GM23338 (cell line): ENCODE results near the gene RPL31.

Experiments used
- CREB1 ChIP-seq: fragments of 250-450 bp; sonication (Bioruptor Pico); IDR thresholded peaks from 2 replicates; pipeline ENCODE4 v1.5.0; 2020; ENCODE audit warnings: low read depth, mild to moderate bottlenecking, moderate library complexity
- EZH2 ChIP-seq: fragments of 200-600 bp; sonication (generic); IDR thresholded peaks from one replicate; pipeline ENCODE4 v1.8.0; 2017; ENCODE audit warnings: antibody characterized with exemption, mild to moderate bottlenecking, low read depth; ENCODE audit not compliant: unreplicated experiment
- EZH2phosphoT487 ChIP-seq: fragments of 200-600 bp; sonication (generic); IDR thresholded peaks from one replicate; pipeline ENCODE4 v1.8.1; 2018; ENCODE audit warnings: antibody characterized with exemption; ENCODE audit not compliant: unreplicated experiment
- NANOG ChIP-seq: IDR thresholded peaks from 2 replicates; pipeline ENCODE4 v1.6.1; 2016; ENCODE audit warnings: antibody characterized with exemption, borderline replicate concordance
- POLR2AphosphoS5 ChIP-seq: IDR thresholded peaks from 2 replicates; pipeline ENCODE4 v1.6.1; 2016; ENCODE audit warnings: antibody characterized with exemption, low read depth
- ZNF114 ChIP-seq: fragments of 250-450 bp; sonication (Bioruptor Pico); IDR thresholded peaks from 2 replicates; pipeline ENCODE4 v1.5.0; 2020; ENCODE audit warnings: mild to moderate bottlenecking, moderate library complexity
- TF ChIP-seq, protein P1 (sequence below), 2 experiments: fragments of 200-600 bp in 1 of 2; sonication (generic) in 1 of 2; conservative IDR thresholded peaks; 2 replicates each; pipeline versions ENCODE4 v1.5.1 to v1.6.1; 2016 to 2017; ENCODE audit warnings: antibody characterized with exemption in 2 of 2, low read depth in 2 of 2, mild to moderate bottlenecking in 2 of 2, moderate library complexity in 1 of 2
- TF ChIP-seq, protein P2 (sequence below): IDR thresholded peaks from one replicate; pipeline ENCODE4 v1.6.1; 2018; ENCODE audit warnings: antibody characterized with exemption; ENCODE audit not compliant: unreplicated experiment
- TF ChIP-seq, protein P3 (sequence below): fragments of 250-450 bp; sonication (Bioruptor Pico); IDR thresholded peaks from 2 replicates; pipeline ENCODE4 v1.5.0; 2020; ENCODE audit warnings: mild to moderate bottlenecking, moderate library complexity

DNA sequence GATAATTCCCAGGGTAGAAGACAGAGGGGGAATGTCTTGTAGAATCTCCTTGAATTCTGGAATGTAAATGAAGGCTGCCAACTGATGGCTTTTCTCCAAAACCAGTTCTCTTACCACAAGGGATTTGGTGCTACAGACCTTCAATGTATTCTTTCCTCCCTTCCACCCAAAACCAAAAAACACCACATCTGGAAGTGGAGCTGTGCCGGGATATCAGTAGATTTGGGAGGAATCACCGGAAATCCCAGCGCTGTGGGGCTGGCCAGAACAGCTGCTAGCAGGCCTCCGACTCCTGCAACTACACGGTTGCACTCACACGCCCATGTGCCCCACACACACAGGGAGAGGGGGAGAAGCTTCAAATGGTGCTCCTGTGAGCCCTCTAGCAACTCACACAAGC lies 45.7 kb downstream of the RPL31 start:
- no peak for TF ChIP-seq EZH2
- TF ChIP-seq, protein P1, sequence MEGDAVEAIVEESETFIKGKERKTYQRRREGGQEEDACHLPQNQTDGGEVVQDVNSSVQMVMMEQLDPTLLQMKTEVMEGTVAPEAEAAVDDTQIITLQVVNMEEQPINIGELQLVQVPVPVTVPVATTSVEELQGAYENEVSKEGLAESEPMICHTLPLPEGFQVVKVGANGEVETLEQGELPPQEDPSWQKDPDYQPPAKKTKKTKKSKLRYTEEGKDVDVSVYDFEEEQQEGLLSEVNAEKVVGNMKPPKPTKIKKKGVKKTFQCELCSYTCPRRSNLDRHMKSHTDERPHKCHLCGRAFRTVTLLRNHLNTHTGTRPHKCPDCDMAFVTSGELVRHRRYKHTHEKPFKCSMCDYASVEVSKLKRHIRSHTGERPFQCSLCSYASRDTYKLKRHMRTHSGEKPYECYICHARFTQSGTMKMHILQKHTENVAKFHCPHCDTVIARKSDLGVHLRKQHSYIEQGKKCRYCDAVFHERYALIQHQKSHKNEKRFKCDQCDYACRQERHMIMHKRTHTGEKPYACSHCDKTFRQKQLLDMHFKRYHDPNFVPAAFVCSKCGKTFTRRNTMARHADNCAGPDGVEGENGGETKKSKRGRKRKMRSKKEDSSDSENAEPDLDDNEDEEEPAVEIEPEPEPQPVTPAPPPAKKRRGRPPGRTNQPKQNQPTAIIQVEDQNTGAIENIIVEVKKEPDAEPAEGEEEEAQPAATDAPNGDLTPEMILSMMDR (conservative IDR thresholded peaks at IDR 0.05; ENCODE audit: low read depth in 2 of 2): no peak
- no peak for TF ChIP-seq POLR2AphosphoS5
- TF ChIP-seq, protein P2, sequence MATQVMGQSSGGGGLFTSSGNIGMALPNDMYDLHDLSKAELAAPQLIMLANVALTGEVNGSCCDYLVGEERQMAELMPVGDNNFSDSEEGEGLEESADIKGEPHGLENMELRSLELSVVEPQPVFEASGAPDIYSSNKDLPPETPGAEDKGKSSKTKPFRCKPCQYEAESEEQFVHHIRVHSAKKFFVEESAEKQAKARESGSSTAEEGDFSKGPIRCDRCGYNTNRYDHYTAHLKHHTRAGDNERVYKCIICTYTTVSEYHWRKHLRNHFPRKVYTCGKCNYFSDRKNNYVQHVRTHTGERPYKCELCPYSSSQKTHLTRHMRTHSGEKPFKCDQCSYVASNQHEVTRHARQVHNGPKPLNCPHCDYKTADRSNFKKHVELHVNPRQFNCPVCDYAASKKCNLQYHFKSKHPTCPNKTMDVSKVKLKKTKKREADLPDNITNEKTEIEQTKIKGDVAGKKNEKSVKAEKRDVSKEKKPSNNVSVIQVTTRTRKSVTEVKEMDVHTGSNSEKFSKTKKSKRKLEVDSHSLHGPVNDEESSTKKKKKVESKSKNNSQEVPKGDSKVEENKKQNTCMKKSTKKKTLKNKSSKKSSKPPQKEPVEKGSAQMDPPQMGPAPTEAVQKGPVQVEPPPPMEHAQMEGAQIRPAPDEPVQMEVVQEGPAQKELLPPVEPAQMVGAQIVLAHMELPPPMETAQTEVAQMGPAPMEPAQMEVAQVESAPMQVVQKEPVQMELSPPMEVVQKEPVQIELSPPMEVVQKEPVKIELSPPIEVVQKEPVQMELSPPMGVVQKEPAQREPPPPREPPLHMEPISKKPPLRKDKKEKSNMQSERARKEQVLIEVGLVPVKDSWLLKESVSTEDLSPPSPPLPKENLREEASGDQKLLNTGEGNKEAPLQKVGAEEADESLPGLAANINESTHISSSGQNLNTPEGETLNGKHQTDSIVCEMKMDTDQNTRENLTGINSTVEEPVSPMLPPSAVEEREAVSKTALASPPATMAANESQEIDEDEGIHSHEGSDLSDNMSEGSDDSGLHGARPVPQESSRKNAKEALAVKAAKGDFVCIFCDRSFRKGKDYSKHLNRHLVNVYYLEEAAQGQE: no peak
- no peak for TF ChIP-seq EZH2phosphoT487
- no peak for TF ChIP-seq CREB1 (CRISPR knock-in tag)
- TF ChIP-seq, protein P3, sequence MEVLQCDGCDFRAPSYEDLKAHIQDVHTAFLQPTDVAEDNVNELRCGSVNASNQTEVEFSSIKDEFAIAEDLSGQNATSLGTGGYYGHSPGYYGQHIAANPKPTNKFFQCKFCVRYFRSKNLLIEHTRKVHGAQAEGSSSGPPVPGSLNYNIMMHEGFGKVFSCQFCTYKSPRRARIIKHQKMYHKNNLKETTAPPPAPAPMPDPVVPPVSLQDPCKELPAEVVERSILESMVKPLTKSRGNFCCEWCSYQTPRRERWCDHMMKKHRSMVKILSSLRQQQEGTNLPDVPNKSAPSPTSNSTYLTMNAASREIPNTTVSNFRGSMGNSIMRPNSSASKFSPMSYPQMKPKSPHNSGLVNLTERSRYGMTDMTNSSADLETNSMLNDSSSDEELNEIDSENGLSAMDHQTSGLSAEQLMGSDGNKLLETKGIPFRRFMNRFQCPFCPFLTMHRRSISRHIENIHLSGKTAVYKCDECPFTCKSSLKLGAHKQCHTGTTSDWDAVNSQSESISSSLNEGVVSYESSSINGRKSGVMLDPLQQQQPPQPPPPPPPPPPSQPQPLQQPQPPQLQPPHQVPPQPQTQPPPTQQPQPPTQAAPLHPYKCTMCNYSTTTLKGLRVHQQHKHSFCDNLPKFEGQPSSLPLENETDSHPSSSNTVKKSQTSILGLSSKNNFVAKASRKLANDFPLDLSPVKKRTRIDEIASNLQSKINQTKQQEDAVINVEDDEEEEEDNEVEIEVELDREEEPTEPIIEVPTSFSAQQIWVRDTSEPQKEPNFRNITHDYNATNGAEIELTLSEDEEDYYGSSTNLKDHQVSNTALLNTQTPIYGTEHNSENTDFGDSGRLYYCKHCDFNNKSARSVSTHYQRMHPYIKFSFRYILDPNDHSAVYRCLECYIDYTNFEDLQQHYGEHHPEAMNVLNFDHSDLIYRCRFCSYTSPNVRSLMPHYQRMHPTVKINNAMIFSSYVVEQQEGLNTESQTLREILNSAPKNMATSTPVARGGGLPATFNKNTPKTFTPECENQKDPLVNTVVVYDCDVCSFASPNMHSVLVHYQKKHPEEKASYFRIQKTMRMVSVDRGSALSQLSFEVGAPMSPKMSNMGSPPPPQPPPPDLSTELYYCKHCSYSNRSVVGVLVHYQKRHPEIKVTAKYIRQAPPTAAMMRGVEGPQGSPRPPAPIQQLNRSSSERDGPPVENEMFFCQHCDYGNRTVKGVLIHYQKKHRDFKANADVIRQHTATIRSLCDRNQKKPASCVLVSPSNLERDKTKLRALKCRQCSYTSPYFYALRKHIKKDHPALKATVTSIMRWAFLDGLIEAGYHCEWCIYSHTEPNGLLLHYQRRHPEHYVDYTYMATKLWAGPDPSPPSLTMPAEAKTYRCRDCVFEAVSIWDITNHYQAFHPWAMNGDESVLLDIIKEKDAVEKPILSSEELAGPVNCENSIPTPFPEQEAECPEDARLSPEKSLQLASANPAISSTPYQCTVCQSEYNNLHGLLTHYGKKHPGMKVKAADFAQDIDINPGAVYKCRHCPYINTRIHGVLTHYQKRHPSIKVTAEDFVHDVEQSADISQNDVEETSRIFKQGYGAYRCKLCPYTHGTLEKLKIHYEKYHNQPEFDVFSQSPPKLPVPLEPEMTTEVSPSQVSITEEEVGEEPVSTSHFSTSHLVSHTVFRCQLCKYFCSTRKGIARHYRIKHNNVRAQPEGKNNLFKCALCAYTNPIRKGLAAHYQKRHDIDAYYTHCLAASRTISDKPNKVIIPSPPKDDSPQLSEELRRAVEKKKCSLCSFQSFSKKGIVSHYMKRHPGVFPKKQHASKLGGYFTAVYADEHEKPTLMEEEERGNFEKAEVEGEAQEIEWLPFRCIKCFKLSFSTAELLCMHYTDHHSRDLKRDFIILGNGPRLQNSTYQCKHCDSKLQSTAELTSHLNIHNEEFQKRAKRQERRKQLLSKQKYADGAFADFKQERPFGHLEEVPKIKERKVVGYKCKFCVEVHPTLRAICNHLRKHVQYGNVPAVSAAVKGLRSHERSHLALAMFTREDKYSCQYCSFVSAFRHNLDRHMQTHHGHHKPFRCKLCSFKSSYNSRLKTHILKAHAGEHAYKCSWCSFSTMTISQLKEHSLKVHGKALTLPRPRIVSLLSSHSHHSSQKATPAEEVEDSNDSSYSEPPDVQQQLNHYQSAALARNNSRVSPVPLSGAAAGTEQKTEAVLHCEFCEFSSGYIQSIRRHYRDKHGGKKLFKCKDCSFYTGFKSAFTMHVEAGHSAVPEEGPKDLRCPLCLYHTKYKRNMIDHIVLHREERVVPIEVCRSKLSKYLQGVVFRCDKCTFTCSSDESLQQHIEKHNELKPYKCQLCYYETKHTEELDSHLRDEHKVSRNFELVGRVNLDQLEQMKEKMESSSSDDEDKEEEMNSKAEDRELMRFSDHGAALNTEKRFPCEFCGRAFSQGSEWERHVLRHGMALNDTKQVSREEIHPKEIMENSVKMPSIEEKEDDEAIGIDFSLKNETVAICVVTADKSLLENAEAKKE: no peak
- TF ChIP-seq NANOG: no peak
- no peak for TF ChIP-seq ZNF114 (CRISPR knock-in tag)
